NCI-H1092 (cell line): ENCODE measurements around the gene FOS.
"Not testable (repeated sequence)": the region's sequence is repeated elsewhere in the genome, so short reads cannot be mapped to it uniquely, and the experiment has no call there.

Experiments
- DNase-seq: peaks from one replicate; lab custom pipeline; 2025; lab: John Stamatoyannopoulos, UW

FOS gene

DNA sequence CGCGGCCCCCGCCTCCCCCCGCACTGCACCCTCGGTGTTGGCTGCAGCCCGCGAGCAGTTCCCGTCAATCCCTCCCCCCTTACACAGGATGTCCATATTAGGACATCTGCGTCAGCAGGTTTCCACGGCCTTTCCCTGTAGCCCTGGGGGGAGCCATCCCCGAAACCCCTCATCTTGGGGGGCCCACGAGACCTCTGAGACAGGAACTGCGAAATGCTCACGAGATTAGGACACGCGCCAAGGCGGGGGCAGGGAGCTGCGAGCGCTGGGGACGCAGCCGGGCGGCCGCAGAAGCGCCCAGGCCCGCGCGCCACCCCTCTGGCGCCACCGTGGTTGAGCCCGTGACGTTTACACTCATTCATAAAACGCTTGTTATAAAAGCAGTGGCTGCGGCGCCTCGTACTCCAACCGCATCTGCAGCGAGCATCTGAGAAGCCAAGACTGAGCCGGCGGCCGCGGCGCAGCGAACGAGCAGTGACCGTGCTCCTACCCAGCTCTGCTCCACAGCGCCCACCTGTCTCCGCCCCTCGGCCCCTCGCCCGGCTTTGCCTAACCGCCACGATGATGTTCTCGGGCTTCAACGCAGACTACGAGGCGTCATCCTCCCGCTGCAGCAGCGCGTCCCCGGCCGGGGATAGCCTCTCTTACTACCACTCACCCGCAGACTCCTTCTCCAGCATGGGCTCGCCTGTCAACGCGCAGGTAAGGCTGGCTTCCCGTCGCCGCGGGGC lies at the start of gene FOS:
Gene FOS (plus strand): TSS at position 407 of the 731 bp plus-strand sequence. CDS start 155 bp downstream, at position 562.
- peak; percentile 93 for DNase-seq

GRCh38 chr14:75229661-75230139 lies 48.9 kb upstream of the FOS start:
- DNase-seq, result no peak

GRCh38 chr14:75230140-75230792 lies 48.4 kb upstream of the FOS start:
- no peak for DNase-seq

DNA sequence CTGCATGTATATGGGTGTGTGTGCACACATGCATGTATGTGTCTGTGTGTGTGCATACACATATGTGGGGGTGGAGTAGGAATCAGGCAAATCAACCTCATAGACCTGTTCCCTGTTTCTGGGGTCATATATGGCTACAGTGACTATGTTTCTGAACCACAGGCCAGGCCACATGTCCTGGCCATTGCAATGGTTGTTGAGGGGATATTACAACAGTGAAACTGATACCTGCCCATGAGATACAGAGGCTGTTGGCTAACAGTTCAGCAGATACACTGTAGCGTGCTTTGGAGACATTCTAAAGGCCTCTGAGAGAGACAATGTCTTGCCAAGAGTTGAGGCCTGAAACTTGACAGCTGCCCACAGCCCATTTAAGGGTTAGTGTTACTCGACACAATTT lies 47.3 kb upstream of the FOS start:
- DNase-seq, result no peak

DNA sequence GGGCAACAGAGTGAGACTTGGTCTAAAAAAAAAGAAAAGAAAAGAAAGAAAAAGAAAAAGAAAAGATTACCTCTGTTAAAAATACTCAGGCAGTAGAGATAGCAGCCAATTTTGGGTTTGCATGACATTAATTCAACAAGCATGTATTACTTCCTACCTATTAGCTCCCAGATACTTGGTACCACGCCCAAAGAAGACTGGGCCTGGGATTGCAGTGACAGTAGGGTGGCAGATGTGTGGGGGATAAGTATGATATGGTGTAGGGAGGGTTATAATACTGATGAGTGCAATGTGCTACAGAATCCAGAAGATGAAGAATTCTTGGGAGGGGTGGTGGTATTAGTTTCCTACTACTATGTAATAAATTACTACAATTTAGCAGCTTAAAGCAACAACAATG lies 46.4 kb upstream of the FOS start:
- DNase-seq, result no peak

DNA sequence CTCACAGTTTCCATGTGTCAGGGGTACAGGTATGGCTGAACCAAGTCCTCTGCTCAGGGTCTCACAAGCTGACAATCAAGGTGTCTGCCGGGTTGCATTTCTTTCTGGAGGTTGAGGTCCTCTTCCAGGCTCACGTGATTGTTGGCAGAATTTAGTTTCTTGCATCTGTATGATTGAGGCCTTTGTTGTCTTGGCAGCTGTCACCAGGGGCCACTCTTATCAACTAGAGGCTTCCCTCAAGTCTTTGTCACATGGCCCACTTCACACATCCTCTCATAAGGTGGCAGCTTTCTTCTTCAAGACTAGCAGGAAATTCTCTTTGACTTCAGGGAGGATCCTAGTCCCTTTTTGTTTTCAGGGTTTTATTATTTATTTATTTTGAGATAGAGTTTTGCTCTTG lies 46.0 kb upstream of the FOS start:
- no peak for DNase-seq

- DNase-seq, result no peak
Observed at GRCh38 chr14:75234173-75235115, 44.2 kb upstream of the FOS start.

DNA sequence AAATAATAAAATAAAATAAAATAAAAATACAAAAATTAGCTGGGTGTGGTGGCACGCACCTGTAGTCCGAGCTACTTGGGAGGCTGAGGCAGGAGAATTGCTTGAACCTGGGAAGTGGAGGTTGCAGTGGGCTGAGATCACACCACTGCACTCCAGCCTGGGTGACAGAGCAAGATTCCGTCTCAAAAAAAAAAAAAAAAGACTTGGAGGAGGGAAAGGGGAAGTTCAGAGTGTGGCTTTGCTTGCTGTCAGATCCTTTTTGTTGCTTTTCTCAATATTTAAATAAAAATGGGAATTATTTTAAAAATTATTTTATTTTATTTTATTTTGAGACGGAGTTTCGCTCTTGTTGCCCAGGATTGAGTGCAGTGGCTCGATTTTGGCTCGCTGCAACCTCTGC lies 43.4 kb upstream of the FOS start:
- not testable (repeated sequence) for DNase-seq

- DNase-seq, result no peak
Observed at GRCh38 chr14:75236467-75236866, 42.2 kb upstream of the FOS start.

DNA sequence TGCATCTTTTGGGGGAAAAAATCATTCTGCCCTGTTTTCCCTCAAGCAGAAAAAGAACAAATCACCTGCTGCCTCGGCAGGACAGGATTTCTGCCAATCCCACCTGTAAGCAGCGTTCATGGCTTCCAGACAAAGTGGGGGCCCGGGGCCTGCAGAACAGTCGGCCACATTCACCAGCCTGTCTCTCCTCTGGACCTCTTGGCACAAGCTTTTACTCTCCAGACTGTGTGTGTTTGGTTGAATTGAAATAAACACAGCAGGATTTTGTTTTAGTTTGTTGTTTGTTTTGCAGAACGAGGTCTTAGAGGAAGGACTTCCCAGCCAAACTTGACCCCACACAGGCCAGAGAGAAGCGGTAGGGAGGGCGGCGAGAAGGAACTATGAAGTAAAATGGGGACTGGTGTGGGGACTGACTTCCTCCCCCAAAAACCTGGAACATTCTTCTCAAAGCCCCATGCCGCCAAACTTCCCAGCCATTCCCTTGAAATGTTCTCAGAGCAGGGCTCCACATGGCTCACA lies 41.7 kb upstream of the FOS start:
- DNase-seq, result no peak

GRCh38 chr14:75238756-75239455 lies 39.7 kb upstream of the FOS start:
- no peak for DNase-seq

DNA sequence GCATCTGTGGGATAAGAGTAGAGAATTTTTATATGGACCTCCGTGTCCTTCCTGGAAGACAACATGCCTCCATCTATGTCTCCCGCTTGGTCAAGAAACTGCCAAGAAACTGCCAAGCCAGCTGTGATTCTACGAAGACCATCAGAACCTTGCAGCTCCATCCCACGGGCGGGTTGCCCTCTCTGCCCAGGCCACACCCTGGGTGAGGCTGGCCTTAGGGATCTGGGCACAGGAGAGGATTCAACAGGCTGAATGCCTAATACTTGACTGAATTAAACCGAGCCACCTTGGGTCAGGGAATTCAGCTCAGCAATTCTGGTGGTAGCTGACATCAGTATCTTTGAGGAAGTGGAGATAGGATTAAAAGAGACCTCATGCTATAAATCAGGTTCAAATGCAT lies 37.8 kb upstream of the FOS start:
- no peak for DNase-seq

- DNase-seq, result peak; percentile 56
Observed at GRCh38 chr14:75242546-75243273, 35.9 kb upstream of the FOS start.

- DNase-seq, result no peak
Observed at GRCh38 chr14:75244121-75244520, 34.5 kb upstream of the FOS start.

DNA sequence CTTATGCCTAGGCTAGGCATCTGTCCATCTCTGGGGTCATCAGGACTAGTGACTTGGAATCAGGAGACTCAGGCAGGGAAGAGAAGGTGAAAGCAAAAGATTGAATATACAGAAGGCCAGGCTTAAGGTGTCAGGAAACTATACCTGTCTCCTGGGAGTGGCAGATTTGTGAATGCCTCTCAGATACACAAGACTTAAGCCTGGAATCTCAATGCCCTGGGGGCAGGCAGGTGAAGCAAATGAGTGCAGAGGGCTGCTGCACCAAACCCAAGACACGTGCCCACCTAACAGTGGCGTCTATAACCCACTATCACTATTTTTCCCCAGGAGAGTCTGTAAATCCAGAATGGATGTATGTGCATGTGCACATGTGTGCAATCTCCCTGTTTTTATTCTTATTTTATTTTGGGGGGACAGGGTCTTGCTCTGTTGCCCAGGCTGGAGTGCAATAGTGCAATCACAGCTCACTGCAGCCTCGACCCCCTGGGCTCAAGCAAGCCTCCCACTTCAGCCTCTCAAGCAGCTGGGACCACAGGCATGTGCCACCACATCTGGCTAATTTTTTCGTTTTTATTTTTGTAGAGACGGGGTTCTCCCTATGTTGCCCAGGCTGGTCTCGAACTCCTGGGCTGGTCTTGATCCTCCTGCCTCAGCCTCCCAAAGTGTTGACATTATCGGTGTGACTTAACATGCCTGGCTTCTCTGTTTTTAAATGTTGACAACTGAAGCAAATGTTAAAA lies 31.9 kb upstream of the FOS start:
- DNase-seq, result no peak

DNA sequence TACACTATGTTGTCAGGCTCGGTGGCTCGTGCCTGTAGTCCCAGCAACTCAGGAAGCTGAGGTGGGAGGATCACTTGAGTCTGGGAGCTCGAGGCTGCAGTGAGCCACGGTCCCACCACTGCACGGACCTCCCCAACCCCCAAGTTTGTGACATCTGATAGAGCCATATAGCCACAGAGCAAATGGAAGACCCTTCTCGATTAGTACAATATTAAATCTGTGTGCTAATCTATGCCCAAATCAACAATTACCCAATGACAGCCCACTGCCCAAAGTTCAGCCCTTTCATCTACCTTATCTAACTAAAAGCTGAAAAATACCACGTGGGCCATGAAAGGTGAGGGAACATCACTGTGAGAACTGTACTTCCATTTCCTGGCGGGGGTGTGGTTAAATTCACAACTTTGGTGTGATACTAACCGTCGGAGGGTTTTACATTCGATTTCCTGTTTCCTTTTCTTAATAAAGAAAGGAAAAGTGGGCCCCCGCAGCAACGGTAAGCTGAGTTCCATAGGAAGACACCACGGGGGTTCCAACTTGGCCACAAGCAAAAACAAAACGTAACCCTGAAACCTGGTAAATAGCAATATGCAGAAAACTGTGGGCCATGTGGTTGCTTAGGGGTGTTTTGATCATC lies 31.2 kb upstream of the FOS start:
- no peak for DNase-seq

GRCh38 chr14:75247939-75248338 lies 30.7 kb upstream of the FOS start:
- DNase-seq, result no peak

DNA sequence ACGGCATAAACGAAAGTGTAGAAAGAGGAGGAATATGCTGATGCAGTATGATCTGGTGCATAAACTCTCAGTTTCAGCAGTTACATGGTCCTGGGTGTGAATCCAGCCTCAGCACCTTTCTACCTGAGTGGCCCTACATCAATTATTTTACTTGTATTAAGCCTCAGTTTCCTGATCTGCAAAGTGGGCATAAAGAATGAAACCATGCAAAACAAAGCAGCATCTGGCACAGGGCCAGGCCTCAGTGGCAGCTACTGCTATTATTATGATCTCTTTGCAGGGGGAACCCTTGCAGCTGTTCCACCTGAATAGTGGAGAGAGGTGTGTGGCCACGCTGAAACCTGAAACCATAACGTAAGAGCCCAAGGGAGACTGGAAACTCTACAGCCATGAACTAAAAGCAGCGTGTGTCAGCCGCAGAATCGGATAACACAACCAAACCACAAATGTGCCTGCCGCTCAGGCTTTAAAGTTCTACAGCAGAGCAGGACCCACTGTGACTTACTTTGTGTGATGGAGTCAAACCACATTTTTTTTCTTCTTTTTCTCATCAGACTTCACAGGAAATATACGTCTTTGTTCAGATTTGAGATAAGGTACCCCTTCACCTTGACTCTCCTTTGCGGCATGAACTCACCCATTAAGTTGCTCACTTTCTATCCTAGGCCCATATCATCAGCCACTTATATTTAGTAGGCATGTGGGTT lies 29.2 kb upstream of the FOS start:
- DNase-seq, result peak; percentile 11

DNA sequence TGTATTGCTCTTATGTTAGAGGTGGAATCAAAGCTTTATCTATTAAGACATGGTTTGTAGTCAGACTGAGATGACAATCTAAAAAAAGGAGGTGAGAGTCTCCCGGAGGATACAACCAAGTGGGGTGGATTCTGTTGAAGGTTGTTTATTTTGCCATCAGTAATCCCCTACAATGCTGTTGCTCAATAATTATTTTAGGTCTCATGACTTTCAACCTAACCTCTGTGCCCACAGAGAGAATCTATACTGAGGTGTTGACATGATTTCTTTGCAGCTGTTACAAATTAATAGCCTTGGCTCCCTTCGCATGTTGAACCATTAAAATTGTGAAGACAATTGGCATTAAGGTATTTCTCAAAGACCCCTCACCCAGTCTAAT lies 28.7 kb upstream of the FOS start:
- DNase-seq, result no peak
